ENCODE results near the gene FAU.

FAU gene

GRCh38 chr11:65090628-65091027 lies 31.3 kb downstream of the FAU start:
- peaks cover 28 to 36% of the 10 kb centered on the region in 2 donors for H3K36me3 Mint-ChIP-seq
- no peaks in the 10 kb centered on the region for H3K9me3 Mint-ChIP-seq
- no peak for ATAC-seq (replicated peaks)
- no peak overlapping the region for H3K27ac Mint-ChIP-seq
- H3K27me3 Mint-ChIP-seq = no peaks in the 10 kb centered on the region
- no peak overlapping the region for H3K4me3 Mint-ChIP-seq
- peaks cover 8 to 9% of the 10 kb centered on the region in 2 donors for H3K4me1 Mint-ChIP-seq
- no peak for DNase-seq

- Mint-ChIP-seq H3K4me3 (no peak overlapping the region), H3K4me1 (peaks cover 15 to 17% of the 10 kb centered on the region in 2 donors)
Measured at GRCh38 chr11:65089621-65090020, 32.3 kb downstream of the FAU start.

GRCh38 chr11:65087827-65088226 lies 34.1 kb downstream of the FAU start:
- ATAC-seq (replicated peaks) (no peak), DNase-seq (no peak)
- H3K9me3 Mint-ChIP-seq = no peaks in the 10 kb centered on the region
- no peak overlapping the region for H3K27ac Mint-ChIP-seq
- H3K36me3 Mint-ChIP-seq = peaks cover 33 to 49% of the 10 kb centered on the region in 2 donors
- no peaks in the 10 kb centered on the region for H3K27me3 Mint-ChIP-seq
- H3K4me1 Mint-ChIP-seq = peaks cover 27 to 35% of the 10 kb centered on the region in 2 donors
- no peak overlapping the region for H3K4me3 Mint-ChIP-seq

More at GRCh38 chr11:65089621-65090020, 32.3 kb downstream of the FAU start:
- Mint-ChIP-seq H3K36me3 (peaks cover 33 to 41% of the 10 kb centered on the region in 2 donors), H3K9me3 (no peaks in the 10 kb centered on the region), H3K27me3 (no peaks in the 10 kb centered on the region), H3K27ac (no peak overlapping the region)
- no peak for DNase-seq
- no peak for ATAC-seq (replicated peaks)

- Mint-ChIP-seq H3K36me3 (peaks cover 33 to 49% of the 10 kb centered on the region in 2 donors), H3K9me3 (no peaks in the 10 kb centered on the region), H3K27me3 (no peaks in the 10 kb centered on the region), H3K27ac (no peak overlapping the region), H3K4me3 (no peak overlapping the region), H3K4me1 (peaks cover 24 to 32% of the 10 kb centered on the region in 2 donors)
- ATAC-seq (replicated peaks) (no peak), DNase-seq (no peak)
Measured at GRCh38 chr11:65087216-65087615, 34.7 kb downstream of the FAU start.

GRCh38 chr11:65086809-65087208 lies 35.1 kb downstream of the FAU start:
- ATAC-seq (replicated peaks) (no peak), DNase-seq (no peak)
- Mint-ChIP-seq H3K4me3 (no peak overlapping the region), H3K4me1 (peaks cover 24 to 32% of the 10 kb centered on the region in 2 donors), H3K27me3 (no peaks in the 10 kb centered on the region), H3K9me3 (no peaks in the 10 kb centered on the region), H3K27ac (no peak overlapping the region), H3K36me3 (peaks cover 33 to 49% of the 10 kb centered on the region in 2 donors)

GRCh38 chr11:65085446-65085845 lies 36.5 kb downstream of the FAU start:
- H3K36me3 Mint-ChIP-seq = peaks cover 37 to 53% of the 10 kb centered on the region in 2 donors
- peak overlapping the region; percentile 99 to 100 for H3K4me3 Mint-ChIP-seq
- DNase-seq = no peak
- H3K4me1 Mint-ChIP-seq = peaks cover 29 to 45% of the 10 kb centered on the region in 2 donors
- no peaks in the 10 kb centered on the region for H3K9me3 Mint-ChIP-seq
- no peaks in the 10 kb centered on the region for H3K27me3 Mint-ChIP-seq
- H3K27ac Mint-ChIP-seq = peak overlapping the region; percentile 42
- ATAC-seq (replicated peaks) = no peak

- ATAC-seq (replicated peaks) (peak in 1 of 2 donors; percentile 15), DNase-seq (no peak)
- Mint-ChIP-seq H3K36me3 (peaks cover 37 to 52% of the 10 kb centered on the region in 2 donors), H3K9me3 (no peaks in the 10 kb centered on the region), H3K27me3 (no peaks in the 10 kb centered on the region), H3K27ac (peak overlapping the region; percentile 98), H3K4me3 (peak overlapping the region; percentile 99 to 100), H3K4me1 (peaks cover 29 to 46% of the 10 kb centered on the region in 2 donors)
Measured at GRCh38 chr11:65084598-65085375, 37.1 kb downstream of the FAU start.

GRCh38 chr11:65083834-65084597 lies 37.9 kb downstream of the FAU start, which contains the start of the genes CDCA5 and ZFPL1:
CDCA5 (minus strand) TSS chr11:65084040; CDS start chr11:65083978, 62 bp downstream.
ZFPL1 (plus strand) TSS chr11:65084222; CDS start chr11:65084699, 477 bp downstream.
- peaks cover 31 to 44% of the 10 kb centered on the region in 2 donors for H3K36me3 Mint-ChIP-seq
- no peaks in the 10 kb centered on the region for H3K27me3 Mint-ChIP-seq
- peaks cover 30 to 49% of the 10 kb centered on the region in 2 donors for H3K4me1 Mint-ChIP-seq
- H3K9me3 Mint-ChIP-seq = no peaks in the 10 kb centered on the region
- DNase-seq (peak; percentile 96), ATAC-seq (replicated peaks) (peak; percentile 92 to 94)
- H3K27ac Mint-ChIP-seq = peak within 1 kb of the TSS; percentile 98
- peak within 1 kb of the TSS; percentile 99 to 100 for H3K4me3 Mint-ChIP-seq

GRCh38 chr11:65083134-65083833 lies 38.6 kb downstream of the FAU start:
- peaks cover 37 to 56% of the 10 kb centered on the region in 2 donors for H3K4me1 Mint-ChIP-seq
- no peak for DNase-seq
- no peaks in the 10 kb centered on the region for H3K9me3 Mint-ChIP-seq
- ATAC-seq (replicated peaks) = peak in 1 of 2 donors; percentile 1
- peak overlapping the region; percentile 98 for H3K27ac Mint-ChIP-seq
- peaks cover 24 to 37% of the 10 kb centered on the region in 2 donors for H3K36me3 Mint-ChIP-seq
- peak overlapping the region; percentile 99 to 100 for H3K4me3 Mint-ChIP-seq
- H3K27me3 Mint-ChIP-seq = no peaks in the 10 kb centered on the region

GRCh38 chr11:65078786-65079342 lies 43.1 kb downstream of the FAU start:
- H3K27ac Mint-ChIP-seq = no peak overlapping the region

GRCh38 chr11:65078151-65078550 lies 43.8 kb downstream of the FAU start:
- no peaks in the 10 kb centered on the region for H3K9me3 Mint-ChIP-seq
- ATAC-seq (replicated peaks) (peak; percentile 89), DNase-seq (peak; percentile 35)
- H3K4me1 Mint-ChIP-seq = peaks cover 16 to 34% of the 10 kb centered on the region in 2 donors
- no peak overlapping the region for H3K4me3 Mint-ChIP-seq
- H3K27ac Mint-ChIP-seq = peak overlapping the region; percentile 44
- H3K27me3 Mint-ChIP-seq = no peaks in the 10 kb centered on the region
- peaks cover 9 to 17% of the 10 kb centered on the region in 2 donors for H3K36me3 Mint-ChIP-seq

More at GRCh38 chr11:65078786-65079342, 43.1 kb downstream of the FAU start:
- Mint-ChIP-seq H3K4me3 (peak overlapping the region in 1 of 2 donors; percentile 17), H3K27me3 (no peaks in the 10 kb centered on the region), H3K4me1 (peaks cover 21 to 42% of the 10 kb centered on the region in 2 donors), H3K9me3 (no peaks in the 10 kb centered on the region), H3K36me3 (peaks cover 9 to 19% of the 10 kb centered on the region in 2 donors)
- DNase-seq (no peak), ATAC-seq (replicated peaks) (no peak)

GRCh38 chr11:65077451-65077850 lies 44.5 kb downstream of the FAU start:
- peaks cover 16 to 30% of the 10 kb centered on the region in 2 donors for H3K4me1 Mint-ChIP-seq
- H3K27me3 Mint-ChIP-seq = no peaks in the 10 kb centered on the region
- DNase-seq (no peak), ATAC-seq (replicated peaks) (no peak)
- H3K4me3 Mint-ChIP-seq = no peak overlapping the region
- no peak overlapping the region for H3K27ac Mint-ChIP-seq
- H3K36me3 Mint-ChIP-seq = peaks cover 9 to 17% of the 10 kb centered on the region in 2 donors
- no peaks in the 10 kb centered on the region for H3K9me3 Mint-ChIP-seq

- no peaks in the 10 kb centered on the region for H3K27me3 Mint-ChIP-seq
- peaks cover 4 to 7% of the 10 kb centered on the region in 2 donors for H3K36me3 Mint-ChIP-seq
- no peak for ATAC-seq (replicated peaks)
Measured at GRCh38 chr11:65072631-65072966, 49.3 kb downstream of the FAU start.

More at GRCh38 chr11:65072631-65072966, 49.3 kb downstream of the FAU start:
- DNase-seq = no peak
- Mint-ChIP-seq H3K27ac (no peak overlapping the region), H3K4me3 (no peak overlapping the region), H3K9me3 (no peaks in the 10 kb centered on the region), H3K4me1 (peaks cover 3 to 5% of the 10 kb centered on the region in 2 donors)
